ENCODE measurements around the gene NAALADL2.
"Not testable (repeated sequence)": the region's sequence is repeated elsewhere in the genome, so short reads cannot be mapped to it uniquely, and the experiment has no call there.

Gene NAALADL2

DNA sequence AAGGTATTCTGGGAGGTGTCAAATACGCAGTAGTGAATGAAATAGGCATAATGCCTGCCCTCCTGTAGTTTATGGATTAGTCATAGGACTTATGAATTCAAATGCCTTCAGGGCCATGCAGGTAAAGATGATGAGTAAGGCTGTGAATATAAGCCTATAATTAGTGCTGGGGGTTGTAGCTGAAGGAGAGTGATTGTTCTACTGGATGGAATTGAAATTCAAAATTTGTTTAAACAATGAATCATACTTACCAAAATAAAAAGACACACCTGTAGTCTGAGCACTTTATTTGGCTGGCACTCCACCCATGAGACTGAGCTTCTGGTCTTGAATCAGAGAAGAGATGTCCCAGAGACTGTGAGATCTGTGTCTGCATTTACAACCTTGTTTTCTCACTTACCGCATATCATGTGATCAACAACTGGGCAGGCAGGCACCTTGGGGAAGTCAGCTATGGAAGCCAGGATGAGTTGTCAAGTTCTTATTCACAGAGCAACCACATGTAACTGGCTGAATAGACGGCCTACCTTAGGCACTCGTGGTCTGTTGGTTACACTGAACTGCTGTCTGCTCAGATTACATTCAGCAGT lies 291.8 kb downstream of the NAALADL2 start:
- DNase-seq, result no peak

DNA sequence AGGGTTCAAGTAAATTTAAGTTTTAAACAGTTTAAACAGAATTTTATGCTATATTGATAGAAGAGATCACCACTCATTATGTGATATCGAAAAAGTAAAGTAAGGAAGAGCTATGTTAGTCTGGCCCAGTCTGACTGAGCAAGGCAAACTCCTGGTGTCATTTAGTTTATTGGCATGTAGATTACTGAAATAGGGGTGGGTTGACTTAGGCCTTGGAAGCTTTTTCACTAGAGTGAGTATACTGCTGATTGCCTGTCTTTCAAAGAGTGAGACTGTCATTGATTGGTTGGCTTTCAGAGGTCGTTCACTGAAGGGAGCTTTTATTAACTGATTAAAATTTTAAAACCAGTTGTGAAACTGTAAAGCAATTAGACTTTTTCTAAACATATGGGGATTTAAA lies 294.5 kb downstream of the NAALADL2 start:
- no peak for DNase-seq

DNA sequence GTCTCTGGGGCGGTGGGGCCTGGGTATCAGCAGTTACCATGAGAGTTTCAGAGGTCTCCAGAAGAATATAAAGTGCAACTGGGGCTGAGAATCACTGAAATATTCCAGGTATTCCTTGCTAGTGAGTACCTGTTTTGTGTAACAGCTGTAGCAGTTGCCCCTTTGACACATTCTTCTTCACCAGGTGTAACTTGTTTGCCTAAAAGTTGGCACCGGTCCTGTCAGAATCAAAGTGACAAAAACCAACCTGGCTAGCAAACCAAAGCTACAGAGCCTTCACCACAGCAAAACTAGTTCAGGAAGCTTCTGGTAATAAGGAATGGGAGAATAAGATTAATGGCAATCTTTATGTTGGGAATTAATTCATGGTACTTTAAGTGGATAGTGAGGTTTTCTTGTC lies 296.0 kb downstream of the NAALADL2 start:
- DNase-seq, result no peak

DNA sequence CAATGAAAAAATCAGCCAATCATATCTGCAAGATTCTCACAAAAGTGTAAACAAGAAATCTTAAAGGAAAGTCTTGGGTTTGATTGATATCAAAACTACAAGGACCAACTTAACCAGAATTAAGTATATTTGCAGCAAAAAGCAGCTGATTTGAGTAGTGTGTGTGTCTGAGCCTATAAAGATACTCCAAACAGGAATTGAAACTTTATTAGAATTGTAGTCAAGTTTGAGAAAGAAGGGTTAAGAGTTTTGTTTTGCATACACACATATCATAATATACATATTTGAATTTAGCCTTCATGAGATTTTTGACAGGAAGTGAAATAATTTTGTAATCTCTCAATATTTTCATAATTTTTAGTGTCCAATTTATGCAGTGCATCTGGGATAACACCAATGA lies 300.1 kb downstream of the NAALADL2 start:
- DNase-seq, result no peak

DNA sequence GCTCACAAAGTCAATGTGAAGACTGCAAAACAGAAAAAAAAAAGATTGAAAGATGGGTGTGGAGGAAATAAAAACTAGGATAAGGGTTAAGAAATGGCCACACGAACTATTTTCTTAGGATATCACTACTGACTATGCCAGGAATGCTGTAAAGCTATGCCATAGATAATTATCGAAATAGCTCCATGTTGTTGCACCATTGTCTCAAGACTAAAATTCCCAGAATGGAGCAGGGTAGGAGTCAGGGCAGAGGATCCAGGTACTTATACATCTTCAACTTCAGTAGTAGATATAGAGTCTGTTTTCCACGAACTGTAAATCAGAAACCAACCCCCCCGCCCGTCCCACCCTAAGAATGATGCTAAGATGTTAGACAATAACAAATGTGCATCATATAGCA lies 302.2 kb downstream of the NAALADL2 start:
- DNase-seq, result no peak

DNA sequence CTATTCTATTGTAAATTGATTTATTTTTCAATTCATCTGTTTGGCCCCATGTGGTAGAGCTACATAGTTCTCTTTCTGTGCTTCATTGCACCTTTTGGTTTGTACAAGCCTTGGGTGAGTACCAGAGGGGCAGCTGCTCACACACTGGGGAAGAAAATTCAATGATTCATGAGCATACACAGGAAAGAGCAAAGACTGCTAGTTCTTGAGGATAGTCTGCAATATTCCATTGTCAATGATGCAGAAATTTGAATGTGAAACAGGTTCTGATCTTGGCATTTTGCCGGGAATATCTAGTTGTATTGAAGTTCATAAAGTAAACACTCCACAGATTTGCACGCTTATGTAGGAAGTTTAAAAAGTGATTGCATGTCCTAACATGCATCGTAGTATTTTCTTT lies 304.6 kb downstream of the NAALADL2 start:
- DNase-seq, result peak; percentile 35 to 71

DNA sequence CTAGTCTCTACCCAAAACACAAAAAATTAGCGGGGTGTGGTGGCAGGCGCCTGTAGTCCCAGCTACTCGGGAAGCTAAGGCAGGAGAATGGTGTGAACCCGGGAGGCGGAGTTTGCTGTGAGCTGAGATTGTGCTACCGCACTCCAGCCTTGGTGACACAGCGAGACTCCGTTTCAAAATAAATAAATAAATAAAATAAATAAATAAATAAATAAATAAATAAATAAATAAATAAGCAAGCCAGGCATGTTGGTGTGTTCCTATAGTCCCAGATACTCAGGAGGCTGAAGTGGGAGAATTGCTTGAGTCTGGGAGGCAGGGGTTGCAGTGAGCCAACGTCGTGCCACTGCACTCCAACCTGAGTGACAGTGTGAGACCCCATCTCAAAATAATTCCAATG lies 314.0 kb downstream of the NAALADL2 start:
- DNase-seq, result not testable (repeated sequence)

DNA sequence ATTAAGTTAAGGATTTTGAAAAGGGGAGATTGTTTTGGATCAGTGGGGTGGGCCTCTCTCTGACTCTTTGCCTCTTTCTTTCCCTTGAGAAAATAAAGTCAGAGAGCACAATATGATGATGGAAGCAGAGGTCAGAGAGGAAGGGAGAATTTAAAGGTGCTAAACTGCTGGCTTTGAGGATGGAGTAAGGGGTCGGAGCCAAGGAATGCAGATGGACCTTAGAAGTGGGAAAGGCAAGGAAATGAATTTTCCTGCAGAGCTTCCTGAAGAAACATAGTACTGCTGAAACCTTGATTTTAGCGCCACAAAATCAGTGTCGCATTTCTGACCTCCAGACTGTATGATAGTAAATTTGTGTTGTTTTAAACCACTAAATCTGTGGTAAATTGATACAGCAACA lies 317.4 kb downstream of the NAALADL2 start:
- no peak for DNase-seq

DNA sequence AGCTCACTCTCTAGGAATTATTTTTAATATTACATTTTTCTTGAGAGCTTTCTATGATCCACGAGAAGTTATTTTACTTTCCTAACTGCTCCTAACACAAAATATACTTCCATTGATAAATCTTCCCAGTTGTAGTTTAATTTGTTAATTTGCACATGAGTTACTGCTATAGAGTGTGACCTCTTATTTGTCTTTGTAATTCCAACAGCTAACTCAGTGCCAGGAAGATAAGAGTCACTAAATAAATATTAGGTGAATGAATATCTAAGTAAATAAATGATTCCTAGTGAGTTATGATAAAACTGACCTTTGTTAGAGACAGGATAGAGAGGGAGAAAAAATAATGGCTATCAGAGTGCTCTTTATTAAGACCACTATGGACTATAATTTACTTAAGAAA lies 319.9 kb downstream of the NAALADL2 start:
- DNase-seq, result no peak

DNA sequence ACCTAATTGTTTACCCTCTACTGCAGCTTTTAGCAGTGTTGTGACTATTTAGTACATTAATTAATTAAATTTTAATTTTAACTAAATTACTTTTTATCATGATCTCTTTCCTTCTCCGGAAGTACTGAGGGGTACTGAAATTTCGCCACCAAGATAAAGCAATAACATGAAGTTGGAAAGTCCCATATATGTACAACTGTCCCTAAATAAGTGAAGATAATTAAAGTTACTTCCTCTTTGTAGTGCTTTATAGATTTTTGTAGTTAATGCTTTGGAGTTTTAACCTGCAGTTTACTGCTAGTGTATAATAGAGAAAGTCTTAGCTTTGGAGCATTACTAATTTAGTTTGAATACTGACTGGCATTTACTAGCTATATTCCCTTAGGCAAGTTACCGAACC lies 325.3 kb downstream of the NAALADL2 start:
- DNase-seq, result no peak

DNA sequence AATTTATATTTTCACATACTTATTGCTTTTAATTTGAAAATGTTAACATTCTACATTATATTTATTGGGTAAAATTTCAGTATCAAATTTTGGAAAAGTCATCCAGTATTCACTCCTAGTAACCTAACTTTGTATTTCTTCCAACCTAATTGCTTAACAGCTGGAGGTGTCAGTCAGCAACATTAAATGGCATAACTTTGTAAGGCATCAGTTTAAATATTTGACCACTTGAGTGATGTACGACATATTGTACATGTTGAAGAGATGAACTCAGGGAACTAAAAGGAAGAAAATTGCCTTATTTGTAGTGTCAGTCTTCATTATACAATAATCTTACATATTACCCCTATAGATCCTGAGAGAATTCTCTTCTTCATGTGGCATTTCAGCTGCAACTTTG lies 326.8 kb downstream of the NAALADL2 start:
- DNase-seq, result no peak

DNA sequence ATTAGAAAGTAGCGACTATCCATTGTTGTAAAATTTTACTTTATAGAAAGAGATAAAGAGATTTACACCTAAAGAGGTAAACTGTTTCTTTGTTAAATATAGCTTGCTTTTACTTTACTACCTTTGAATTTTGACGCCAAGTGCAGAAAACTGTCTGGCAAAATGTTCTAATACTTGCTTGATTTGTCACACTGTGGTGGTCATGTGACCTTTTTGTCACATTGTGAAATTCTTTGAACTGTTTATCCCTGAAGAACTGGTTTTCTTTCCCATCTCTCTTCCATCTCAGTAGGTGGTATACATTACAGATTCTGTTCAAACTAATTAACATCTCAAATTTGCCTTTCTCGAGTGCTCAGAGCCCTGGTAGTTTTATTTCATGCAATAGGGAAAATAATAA lies 327.4 kb downstream of the NAALADL2 start:
- DNase-seq, result no peak

DNA sequence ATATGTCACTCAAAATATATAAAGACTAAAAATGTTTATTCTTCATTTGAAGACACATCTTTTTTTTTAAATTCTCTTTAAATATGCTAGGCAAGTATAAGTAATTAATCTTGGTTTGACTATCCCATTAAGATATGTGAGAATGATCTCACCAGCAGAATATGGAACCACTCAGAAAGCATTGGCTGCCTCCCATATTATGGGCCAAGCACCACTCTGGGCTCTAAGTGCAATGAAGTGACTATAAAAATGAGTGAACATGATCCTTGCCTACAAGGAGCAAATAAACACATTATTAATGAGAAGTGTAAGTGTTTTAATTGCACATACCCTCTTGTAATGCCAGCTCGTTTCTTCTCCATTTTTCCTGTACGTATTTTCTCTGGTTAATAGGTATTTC lies 328.5 kb downstream of the NAALADL2 start:
- DNase-seq, result peak; percentile 56 to 72

DNA sequence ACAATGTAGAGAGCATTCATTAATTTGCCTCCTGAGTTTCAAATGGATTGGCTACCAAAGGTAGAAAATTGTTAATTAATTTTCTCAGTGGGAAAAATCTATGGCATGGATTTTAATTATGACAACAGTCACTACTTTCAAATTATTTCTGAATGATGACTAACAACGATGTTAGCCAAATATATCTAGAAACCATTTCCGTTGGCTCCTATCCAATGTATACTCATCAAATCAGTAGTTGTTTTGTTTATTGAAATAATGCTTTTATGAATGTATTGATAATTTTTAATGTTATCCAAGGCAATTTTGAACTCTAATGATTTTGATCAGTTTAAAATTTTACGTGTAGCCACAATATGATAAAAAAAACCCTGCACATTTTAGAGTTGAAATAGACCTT lies 333.4 kb downstream of the NAALADL2 start:
- DNase-seq, result no peak

DNA sequence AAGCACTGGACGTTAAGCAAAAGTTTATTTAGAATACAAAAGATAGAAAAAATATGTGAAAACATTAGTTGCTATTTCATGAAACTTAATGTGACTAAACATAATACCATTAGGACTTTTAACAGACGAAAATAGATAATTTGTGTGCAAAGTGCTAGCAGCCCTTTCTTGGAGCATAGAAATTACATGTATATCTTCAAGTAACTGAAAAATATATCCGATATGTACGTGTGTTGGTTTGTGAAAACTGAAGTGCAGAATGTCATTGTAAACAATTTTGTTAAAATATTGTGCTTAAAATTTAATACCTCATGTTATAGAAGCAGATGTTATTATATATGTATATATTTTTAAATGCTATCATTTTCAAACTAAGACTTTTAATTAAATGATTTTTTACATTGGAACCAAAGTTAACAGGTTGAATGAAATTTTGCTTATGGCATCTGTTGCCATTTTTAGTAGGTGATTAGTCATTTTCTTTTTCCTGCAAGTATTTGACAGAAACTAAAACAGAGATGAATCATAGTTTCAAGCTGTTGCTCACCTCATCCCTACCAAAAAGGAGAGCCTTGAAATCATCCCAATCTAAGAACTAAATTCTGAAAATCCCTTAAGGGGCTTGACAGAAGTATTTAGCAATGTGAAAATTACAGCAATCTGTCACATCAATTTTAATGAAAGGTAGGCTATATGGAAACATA lies 334.8 kb downstream of the NAALADL2 start:
- no peak for DNase-seq

DNA sequence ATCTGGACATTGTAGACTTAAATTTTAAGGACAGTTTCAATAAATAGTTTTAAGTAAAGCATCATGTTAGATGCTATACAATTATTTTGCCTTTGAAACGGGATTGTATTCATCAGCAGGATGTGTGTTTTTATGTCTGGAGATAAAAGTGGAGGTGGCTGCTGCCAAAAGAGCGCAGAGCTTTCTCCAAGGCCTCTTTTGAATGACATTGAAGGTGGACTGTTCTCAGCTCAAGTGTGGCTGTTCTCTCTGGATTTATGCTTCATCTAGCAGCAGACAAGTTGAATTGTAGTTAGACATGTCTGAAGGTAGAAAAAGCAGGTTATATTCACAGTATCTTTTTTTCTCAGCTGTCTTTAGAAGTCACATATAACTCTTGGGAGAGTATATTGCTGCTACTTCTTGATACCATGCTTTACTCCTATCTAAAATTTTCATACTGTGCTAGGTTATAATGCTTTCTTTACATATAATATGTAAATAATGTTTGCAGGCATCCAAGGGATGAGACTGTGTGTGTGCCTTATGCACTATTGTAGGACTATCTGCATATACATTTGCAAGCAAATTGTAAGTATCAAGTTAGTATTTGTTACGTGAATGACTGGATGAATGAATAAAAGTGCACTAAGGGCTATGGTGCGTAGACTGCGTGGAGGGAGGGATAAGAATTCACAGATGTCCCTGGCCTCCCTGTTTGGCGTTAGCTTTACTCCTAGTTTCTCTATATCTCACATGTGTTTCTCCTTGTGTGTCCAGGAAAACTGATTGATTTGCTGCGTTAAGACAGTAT lies 340.1 kb downstream of the NAALADL2 start:
- DNase-seq, result no peak

DNA sequence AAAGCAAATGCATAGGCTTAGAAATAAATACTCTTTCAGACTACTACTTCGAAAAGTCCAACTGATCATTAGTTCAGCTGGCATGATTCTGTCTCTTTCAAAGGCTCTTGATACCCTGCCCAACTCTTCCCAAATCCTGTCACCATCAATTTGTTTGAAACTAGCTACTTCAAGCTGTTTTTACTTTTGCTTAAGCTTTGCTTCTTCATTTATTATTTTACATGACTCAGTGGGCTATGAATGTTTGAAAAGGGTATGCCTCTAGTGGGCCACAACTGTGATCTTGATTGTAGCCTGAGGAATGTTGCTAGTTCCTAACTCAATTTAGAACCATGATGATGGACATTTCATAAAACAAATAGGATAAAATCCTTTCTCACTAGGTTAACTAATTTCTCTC lies 340.8 kb downstream of the NAALADL2 start:
- no peak for DNase-seq

DNA sequence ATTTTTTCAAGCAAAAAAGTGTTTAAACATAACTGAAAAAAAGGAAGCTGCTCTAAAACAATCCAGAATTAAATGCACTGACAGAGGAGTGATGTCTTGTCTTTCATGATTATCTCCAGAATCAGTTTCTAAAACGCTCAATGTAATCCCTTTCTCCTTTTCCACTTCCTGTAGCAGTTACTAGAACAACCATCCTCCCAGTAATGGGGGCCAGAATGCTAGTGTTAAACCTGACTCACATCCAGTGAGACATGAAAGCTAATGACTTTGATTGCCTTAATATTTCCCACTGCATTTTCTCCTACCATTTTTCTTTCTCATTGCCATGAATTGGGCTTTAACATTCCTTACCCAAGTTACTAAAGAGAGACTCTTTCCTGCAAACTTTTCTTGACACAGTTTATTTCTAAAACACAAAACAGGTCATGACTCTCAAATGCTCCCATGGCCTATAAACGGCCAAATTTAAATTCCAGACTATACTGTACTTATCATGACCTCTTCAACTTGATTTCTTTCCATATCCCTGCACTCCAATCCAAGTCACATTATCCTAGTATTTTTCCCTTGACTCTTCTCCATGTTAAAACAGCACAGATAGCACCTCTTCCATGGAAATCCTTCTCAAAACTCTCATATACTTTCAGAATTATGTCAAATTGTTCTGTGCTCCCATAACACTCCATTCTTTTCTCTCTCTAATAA lies 341.4 kb downstream of the NAALADL2 start:
- no peak for DNase-seq

DNA sequence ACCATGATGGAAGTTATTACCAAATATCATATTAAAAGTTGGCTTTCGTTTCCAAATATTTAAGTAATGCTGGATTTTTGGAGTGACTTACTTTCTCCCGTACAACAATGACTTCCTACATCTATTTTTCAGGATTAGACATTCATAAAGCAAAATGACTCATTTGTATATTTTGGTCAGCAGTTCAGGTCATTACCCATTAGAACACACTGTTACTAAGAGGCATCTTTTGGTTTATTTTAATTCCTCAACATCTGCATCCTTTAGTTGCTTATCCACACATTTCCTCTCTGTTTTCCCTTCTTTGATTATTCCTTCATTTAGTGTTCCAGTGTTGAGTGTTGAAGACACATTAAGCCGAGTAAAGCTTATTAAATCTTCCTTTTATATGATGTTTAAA lies 348.2 kb downstream of the NAALADL2 start:
- no peak for DNase-seq

DNA sequence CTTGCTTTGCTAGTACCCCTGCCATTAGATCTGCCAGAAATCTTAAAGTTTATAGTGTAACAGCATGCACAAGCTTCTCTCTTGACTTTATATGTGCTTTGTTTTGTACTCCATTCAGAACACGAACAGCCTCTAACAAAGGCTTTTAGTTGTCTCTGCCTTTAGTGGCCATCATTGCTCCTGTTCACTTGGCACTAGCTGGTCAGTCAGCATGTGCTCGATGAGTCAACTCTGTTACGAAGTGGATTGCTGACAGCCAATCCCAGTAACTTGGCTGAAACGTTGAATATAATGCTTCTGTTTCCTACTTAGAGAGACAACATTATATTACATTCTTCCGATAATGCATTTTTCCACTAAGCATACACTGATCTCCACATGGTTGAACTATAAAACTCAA lies 349.2 kb downstream of the NAALADL2 start:
- no peak for DNase-seq

DNA sequence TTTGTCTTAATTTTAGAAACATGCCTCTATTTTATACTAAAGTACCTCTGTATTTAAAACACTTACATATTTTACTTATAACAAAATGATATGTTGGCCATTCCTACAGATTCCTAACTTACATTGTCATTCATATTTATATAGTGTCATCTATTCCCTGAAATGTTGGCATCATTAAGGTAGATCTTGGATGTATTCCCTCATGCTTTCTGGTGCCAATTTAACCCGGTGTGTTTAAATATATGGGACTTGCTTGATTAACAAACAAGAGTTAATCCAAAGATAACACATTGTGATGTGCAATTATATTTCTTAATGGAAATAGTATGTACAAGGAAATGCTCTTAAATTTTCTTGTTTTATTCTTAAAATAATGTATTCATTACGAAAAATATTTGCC lies 352.3 kb downstream of the NAALADL2 start:
- DNase-seq, result no peak

DNA sequence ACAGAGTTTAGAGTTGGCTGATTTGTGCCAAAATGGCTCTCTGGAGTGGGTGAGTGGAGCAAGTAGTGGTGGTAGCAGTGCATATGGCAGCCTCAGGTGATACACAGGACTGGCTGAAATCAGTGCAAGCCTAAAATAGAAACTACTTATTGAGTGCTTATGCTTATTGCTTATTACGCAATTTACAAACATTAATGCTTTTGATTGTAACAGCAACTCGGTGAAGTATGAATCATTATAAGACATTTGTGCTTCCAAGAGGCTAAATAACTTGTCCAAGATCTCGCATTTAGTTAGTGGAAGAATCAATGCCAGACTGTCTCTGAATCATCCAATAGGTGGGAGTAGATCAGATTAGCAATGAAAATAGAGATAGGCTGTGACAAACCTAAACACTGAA lies 353.8 kb downstream of the NAALADL2 start:
- no peak for DNase-seq

DNA sequence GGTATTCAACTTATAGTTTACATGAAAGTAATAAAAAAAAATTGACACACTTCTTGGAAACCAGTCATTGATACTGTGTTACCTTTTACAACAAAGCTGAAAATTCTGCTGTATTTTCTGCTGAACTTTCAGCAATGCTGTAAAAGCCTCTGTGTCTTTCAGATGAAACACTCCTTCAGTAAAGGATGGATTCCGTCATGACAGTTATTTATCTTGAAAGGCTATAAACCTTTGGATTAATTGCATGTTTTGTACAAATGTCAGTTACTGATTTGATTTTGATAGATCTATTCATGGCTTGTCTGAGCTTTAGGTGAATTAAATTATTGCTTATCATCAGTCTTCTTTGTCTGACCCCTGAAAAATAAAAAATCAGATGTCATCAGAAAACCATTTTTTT lies 355.1 kb downstream of the NAALADL2 start:
- no peak for DNase-seq

DNA sequence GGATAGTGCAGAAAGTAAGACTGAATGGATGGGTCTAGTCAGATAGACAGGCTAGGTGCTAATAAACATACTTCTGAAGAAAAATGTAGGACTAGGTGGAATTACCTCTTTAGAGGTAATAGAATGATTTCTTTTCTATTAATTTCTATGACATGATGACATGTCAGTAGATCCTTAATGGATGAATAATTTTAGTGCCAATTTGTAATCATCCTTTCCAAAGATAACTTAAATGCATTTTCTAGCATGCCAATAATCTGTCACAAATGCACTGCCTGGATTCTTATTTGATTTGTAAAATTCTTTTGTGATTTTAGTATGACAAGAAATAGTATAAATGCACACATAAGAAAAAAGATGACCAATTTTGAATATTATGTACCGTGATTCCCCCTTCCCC lies 356.7 kb downstream of the NAALADL2 start:
- DNase-seq, result no peak

Measured in NCI-H187 (cell line).